NCI-H82 treated with DMSO at 0.1 percent for 48 hours (cell line): ENCODE results near the gene SNRPD3.
"Not testable (repeated sequence)": the region's sequence is repeated elsewhere in the genome, so short reads cannot be mapped to it uniquely, and the experiment has no call there.

ENCODE experiments used
- DNase-seq: peaks from one replicate; lab custom pipeline; 2025; ENCODE audit not compliant: unreplicated experiment; lab: John Stamatoyannopoulos, UW

The SNRPD3 gene

DNA sequence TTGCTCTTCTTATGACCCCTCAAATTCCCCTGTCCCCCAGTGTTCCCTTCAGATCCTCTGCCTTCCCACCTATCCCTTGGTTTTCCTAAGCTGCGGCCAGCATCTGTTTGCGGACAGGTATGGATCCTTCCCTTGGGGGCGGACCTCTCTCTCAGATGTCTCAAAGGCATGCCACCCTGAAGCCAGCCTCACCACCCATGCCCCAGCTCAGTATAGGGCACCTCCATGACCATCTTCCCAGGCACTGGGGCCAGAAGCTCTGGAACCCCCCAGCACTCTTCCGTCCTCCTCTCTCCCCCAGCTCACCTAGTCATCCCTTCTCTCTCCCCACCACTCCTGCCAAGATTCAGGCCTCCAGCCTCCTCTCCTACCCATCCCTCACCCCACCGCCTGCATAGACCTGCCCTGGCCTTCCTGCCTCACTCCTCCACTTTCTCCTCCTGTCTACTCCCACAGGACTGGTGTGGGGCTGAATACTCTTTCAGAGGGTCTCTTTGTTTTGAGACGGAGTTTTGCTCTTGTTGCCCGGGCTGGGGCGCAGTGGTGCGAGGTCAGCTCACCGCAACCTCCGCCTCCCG lies 34.9 kb downstream of the SNRPD3 start:
- DNase-seq: no peak

DNA sequence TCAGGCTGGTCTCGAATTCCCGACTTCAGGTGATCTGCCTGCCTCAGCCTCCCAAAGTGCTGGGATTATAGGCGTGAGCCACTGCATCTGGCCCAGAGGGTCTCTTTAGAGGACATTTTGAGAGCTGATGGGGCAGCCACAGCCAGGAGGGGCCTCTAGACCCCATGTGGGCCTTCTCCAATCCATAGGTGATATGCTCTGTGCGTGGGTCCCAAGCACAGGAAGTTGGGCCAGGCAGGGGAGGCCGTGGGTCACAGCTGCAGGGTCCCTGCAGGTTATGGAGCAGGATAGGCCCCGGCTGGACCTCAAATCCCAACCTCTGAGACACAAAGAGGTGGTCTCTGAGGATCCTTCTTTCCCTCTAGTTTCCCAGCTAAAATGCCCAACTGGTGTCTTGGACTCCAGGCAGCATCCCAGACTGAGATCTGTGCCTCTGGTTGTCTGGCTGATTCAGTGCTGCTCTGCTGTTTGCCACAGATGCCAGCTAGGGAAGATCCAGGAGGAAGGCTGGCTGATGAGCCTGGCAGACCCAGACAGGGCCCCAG lies 35.6 kb downstream of the SNRPD3 start:
- no peak for DNase-seq

DNA sequence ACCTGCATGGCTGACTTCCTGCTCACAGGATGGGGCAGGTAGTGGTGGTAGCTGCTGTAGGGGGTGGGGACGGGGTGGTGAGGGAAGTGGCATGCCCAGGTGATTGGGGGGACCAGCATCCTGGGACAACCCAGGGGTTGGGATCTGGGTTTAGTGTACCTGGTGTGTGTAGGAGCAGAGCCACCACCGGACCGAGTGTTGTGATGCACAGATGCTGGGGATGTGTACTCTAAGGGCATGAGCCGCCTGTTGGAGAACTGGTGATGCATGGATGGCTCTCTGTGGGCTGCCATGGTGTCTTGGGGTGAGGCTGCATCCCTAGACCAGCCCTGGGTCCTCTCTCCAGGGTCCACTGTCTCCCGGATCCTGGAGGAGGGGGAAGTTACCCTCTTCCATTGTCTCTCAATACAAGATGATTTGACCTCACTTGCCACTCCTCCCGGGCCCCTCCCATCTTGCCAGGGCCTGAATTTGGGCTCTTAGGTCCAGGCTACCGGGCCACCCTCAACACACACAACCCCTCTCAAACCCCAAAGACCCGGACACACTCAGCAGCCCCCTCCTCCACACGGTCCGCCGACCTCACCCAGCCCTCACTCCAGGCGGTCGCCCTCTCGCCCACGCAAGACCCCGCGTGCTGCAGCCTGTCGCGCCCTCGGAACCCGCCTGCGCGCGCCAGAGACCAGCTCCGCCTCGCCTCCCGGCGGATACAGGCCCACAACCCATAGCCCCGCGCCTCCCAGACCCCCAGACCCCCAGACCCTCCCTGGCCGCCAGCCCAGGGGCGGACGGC lies 36.5 kb downstream of the SNRPD3 start:
- DNase-seq: no peak

GRCh38 chr22:24592851-24593558 lies 37.2 kb downstream of the SNRPD3 start, which contains the start of gene LRRC75B:
Gene LRRC75B (minus strand): TSS chr22:24593073. CDS start chr22:24593039, 34 bp downstream.
- DNase-seq: peak; percentile 17

- DNase-seq: not testable (repeated sequence)
These were observed 37.7 kb downstream of the SNRPD3 start for GRCh38 chr22:24593559-24593835.

- DNase-seq: no peak
These were observed 38.2 kb downstream of the SNRPD3 start for GRCh38 chr22:24593836-24594568.

DNA sequence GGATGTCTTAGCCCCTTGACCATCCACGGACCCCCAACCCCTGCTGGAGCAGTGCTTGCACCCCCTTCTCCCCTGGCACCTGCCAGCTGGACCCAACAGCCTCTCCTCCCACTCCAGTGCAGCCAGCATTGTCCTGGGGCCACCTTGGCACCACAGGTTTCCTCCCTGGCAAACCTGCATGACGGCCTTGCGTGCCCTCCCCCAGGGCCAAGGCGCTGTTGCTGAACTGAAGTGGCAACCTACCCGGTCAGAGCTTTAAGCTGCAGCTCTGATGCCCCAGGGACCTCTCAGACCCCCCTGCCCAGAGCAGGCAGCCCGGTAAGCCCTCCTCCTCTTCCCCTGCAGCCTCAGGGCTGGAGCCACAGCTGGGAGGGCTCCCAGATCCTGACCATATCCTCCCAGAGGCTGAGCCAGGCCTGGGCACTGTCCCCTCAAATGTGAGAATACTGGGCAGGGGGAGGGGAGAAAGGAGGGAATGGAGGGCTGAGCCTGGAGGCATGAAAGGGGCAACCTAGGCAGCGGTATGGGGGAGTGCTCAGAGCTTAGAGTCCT lies 38.8 kb downstream of the SNRPD3 start:
- DNase-seq: no peak

DNA sequence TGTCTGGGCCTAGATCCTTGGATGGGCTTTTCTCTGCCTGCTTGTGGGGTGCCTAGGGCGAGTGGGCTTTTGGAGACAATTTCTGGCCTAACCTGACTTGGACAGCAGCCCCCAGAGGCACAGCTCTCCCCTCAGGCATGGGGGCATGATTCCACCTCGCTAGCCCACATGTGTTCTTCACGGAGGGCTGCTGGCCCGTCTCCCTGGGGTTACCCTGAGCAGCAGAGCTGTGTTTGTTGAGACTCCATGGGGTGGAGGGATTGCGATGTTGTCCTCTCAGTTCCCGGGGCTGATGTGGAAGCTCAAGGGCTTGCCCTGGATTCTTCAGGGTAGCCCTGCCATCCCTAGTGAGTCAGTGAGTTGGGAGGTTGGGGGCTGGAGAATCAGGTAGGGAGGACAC lies 39.4 kb downstream of the SNRPD3 start:
- DNase-seq: no peak

DNA sequence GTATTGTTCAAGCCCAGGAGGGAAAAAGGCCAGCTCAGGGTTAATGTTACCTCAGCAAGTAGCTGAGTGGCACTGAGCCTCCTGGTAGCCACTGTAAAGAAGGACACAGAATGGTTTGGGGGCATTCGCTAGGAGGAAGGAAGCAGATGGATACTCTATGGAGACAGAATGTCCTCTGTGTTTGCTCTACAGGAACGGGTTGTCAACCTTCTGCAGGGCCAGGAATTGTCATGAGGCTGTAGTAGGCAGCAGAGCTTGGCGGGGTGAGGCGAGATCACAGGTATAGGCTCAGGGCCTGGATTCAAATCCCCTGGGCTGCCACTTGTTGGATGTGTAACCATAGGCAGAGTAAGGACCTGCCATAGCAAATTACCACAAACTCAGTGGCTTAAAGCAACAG lies 40.1 kb downstream of the SNRPD3 start:
- no peak for DNase-seq

- DNase-seq: not testable (repeated sequence)
These were observed 41.3 kb downstream of the SNRPD3 start for GRCh38 chr22:24597076-24597475.

GRCh38 chr22:24599514-24599913 lies 43.7 kb downstream of the SNRPD3 start:
- no peak for DNase-seq

DNA sequence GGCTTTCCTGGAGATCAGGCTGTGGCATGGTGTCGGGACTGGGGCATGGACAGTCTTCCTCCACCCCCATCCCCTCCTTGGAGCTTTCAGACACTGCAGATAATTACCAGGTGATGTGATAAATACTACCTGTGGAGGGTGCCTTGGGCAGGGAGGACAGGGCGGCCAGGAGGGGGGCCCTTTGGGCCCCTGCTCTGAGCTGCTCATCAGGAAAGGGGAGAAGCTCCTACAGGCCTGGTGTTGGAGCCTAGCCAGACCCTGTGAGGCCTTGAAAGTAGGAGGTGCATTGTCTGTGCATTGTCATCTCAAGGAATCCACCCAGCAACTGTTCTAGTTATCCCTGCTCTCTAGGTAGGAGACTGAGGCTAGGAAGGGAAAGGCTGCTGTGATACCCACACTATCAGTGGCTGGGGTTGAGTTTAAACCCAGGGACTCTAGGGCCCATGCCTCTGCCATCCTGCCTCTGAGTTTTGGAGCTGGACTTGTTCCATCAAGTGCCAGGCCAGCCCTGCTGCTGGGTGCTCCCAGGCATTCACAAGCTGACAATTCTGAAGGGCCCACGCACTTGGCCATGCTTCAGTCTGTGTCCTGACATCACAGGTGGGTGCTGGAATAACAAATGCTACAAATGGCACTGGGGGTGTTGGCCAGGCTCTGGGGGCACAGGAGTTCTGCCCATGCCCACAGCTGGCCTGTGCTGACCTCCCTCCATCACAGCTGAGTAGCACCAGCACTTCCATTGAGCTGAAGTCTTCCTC lies 44.3 kb downstream of the SNRPD3 start:
- not testable (repeated sequence) for DNase-seq

DNA sequence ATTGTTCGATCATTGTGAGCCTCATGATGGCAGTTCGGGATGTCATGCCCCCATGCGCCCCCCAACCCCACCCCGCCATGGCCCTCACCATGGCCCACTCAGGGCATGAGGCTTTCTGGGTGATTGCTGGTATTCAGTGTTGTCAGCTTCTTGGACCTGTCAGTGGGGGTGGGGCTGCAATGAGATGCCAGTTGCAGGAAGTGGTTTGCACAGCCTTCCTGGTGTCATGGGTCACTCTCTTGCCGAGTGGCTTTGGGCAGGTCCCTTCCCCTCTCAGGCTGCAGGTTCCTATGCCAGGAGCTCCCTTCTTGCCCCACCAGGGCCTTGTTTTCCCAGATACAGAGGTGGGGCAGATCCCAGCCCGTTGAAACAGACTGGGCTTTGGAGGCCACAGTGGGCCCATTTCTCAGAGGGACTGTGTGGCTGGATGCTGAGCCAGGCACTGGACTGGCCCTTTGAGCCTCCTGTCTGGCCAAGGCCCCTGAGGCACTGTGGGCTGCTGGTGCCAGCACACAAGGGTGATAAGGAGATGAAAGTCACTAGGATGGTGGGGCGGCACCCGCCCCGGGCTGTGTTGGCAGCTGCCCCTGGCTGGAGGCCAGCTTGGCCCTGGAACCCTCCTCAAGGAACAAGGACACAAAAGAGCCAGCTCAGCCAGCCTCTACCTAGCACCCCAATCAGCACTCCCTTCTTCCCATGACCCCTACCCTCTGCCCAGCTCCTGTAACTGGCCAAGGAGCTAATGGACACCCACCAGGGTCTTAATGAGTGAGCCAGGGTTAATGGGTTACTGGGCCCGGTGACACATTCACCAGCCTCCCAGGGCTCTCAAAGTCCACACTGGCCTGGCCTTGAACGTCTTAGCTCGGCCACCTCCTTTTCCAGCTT lies 45.7 kb downstream of the SNRPD3 start:
- DNase-seq: no peak

DNA sequence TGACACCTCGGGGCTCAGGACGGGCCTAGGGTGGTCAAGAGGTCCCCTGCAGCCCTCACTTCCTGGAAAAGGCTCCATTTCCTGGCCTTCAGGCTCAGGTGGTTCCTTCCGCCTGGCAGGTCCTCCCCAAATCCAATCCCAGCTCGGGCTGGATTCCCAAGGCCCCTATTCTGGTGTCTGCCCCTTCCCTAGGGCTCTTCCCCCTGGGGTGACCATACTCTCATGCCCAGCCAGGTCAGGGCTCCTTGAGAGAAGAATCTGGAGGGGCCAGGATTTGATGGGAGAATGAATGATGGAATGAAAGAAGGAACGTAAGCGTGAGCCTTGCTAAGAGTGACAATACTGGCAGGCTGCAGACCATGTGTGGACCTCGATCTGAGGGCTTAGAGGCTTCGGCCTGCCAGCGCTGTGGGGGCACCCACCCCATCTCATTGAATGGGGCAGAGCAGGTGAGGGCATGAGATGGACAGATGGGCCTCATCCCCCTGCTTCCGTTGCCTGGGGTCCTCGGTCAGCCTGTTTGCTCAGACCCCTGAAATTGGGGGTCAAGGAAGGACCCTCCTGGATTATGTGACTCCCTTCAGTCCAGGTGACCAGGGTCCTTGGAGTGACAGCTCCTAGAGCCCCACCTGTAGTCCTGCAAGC lies 46.4 kb downstream of the SNRPD3 start:
- DNase-seq: not testable (repeated sequence)

DNA sequence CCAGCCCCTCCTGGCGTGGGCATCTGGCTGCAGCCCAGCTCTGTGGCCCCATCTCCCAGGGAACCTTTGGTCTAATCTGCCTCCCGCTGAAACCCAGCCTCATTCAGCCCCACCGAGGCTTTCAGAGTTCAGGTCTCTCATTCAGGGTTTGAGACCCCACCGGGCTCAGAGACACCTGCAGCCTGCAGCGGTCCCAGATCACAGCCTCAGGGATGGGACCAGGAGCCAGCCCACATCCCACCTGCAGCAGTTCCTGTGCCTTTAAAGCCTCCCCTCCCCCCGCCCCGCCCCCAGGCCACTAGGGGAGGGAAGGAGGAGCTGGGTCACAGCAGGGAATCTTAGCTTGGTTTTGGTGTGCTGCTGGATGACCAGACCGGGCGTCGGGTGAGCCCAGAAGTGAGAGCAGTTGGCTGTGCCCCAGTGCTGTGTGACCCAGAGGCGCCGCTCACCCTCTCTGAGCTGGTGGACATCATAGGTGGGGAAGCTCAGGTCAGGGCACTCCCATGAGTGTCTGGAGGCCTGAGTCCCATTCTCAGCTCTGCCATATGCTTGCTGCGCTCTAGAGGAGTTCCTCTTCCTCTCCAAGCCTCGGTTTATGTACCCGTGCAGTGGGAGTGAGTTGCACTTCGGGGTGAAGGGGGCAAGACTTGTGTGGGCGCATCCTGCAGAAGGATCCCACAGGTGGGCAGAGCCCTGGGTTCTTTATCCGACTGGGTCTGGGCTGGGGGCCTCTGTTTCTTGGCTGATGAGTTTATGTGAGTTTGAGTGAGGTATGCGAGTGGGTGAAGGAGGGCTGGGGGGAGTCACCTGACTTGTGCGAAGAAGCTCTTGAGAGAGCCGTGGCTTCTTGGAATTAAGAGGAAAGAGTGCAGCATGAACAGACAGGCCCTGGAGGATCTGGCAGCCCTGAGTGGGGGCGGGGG lies 47.3 kb downstream of the SNRPD3 start, which contains the start of gene GGT1:
GGT1 (plus strand) TSS at position 347 of the 923 bp plus-strand sequence. CDS start 7,889 bp downstream, outside the sequence.
- not testable (repeated sequence) for DNase-seq

GRCh38 chr22:24603770-24604629 lies 48.2 kb downstream of the SNRPD3 start:
- DNase-seq: not testable (repeated sequence)
